MM.1S (cell line): ENCODE results near the gene MYO1B.

ENCODE experiments used
- CTCF ChIP-seq: fragments of 300-600 bp; sonication (generic); IDR thresholded peaks from 2 replicates; pipeline ENCODE4 v1.5.1; 2016; ENCODE audit warnings: antibody characterized with exemption, low read length, mixed read lengths
- EZH2 ChIP-seq: fragments of 300-600 bp; sonication (generic); optimal IDR thresholded peaks from 2 replicates; pipeline ENCODE3; 2017; ENCODE audit warnings: low read depth, mild to moderate bottlenecking, antibody characterized with exemption, low read length, mixed read lengths
- EZH2phosphoT487 ChIP-seq: fragments of 300-600 bp; sonication (generic); IDR thresholded peaks from 2 replicates; pipeline ENCODE4 v1.6.1; 2018; ENCODE audit warnings: antibody characterized with exemption, low read length

- TF ChIP-seq CTCF (no peak), EZH2 (no peak), EZH2phosphoT487 (no peak)
Measured at GRCh38 chr2:191212119-191212518, 33.1 kb upstream of the MYO1B start.
